GM19455 (cell line): ENCODE results near the gene KLHL2.
"Not testable (repeated sequence)": the region's sequence is repeated elsewhere in the genome, so short reads cannot be mapped to it uniquely, and the experiment has no call there.

ENCODE experiments used
- ATAC-seq: cut with Tn5 transposase; IDR thresholded peaks from one replicate; pipeline ENCODE4 v1.9.1; 2021; ENCODE audit not compliant: unreplicated experiment

Gene KLHL2, protein sequence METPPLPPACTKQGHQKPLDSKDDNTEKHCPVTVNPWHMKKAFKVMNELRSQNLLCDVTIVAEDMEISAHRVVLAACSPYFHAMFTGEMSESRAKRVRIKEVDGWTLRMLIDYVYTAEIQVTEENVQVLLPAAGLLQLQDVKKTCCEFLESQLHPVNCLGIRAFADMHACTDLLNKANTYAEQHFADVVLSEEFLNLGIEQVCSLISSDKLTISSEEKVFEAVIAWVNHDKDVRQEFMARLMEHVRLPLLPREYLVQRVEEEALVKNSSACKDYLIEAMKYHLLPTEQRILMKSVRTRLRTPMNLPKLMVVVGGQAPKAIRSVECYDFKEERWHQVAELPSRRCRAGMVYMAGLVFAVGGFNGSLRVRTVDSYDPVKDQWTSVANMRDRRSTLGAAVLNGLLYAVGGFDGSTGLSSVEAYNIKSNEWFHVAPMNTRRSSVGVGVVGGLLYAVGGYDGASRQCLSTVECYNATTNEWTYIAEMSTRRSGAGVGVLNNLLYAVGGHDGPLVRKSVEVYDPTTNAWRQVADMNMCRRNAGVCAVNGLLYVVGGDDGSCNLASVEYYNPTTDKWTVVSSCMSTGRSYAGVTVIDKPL

DNA sequence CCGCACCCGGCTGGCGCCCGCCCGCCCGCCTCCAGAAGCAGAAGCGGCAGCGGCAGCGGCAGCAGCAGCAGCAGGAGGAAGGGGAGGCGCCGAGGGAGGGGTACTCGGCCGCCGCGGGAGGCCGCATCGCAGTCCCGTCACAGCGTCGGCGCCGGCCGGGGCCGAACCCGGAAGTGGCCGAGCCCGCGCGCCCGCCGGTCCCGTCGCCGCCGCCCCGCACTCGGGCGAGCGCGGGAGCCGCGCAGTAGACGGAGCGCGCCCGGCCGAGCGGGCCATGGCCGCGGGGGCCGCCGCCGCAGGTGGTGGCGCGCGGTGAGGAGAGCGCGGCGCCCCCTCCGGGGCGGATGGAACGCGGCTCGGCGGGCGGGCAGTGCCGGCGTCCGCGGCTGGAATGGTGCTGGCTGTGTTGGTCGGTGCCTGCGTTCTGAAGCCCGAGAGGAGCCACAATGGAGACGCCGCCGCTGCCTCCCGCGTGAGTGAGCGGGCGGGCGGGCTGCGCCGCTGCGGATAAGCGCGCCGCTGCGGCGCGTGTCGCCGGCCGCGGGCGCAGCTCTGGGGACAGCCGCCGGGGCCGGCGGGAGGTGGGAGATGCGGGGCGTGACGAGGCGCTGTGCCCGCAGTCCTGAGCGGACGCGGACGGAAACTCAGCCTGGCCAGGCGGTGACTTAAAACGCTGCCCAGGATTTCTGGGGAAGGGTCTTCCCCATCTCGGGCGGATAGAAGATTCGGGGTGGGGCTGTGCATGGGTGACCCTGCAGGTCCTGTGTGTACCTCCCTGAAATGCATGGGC is at the start of gene KLHL2:
Gene KLHL2, plus strand, starts transcription at position 131 of the 790 bp plus-strand sequence. Its CDS starts 316 bp downstream, at position 447.
- peak; percentile 91 for ATAC-seq

DNA sequence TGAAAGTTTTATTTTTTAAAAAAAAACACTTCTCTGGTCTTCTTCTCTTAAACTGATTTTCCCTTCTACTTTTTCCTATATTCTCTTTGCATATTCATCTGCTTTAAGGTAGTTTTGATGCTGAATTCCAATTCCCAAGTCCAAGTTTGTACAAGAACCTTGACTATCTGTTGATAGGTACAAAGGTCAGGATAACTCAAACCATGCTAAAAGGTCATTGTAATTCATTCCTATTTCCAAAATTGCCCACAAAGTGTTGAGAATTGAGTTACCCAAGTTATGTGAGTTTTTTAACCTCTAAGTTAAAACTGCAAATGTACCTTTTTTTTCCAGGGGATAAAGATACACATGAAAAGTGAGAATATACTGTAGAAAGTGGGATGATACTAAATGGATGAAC is 48.6 kb upstream of the KLHL2 start:
- ATAC-seq, result no peak

DNA sequence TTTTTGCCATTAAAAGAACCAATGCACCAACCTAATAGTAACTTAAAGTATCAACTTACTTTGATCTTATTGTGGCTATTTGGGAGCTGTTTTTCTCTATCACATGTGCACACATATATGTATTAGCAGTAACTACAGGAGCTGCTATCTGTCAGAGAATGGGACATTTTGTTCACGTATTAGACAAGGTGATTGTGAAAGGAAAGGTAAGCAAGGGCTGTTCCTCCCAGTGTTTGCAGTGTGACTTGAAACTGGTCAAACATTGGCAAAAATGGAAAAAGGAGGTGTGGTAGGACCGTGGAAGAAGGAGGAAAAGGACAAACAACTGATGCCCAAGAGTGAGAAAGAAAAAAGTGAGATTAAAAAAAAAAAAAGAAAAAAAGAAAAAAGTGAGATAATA is 43.1 kb upstream of the KLHL2 start:
- ATAC-seq, result no peak

DNA sequence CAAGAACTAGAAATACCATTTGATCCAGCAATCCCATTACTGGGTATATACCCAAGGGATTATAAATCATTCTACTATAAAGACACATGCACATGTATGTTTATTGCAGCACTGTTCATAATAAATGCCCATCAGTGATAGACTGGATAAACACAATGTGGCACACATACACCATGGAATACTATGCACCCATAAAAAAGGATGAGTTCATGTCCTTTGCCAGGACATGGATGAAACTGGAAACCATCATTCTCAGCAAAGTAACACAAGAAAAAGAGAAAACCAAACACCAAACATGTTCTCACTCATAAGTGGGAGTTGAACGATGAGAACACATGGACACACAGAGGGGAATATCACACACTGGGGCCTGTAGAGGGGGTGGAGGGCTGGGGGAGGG is 40.5 kb upstream of the KLHL2 start:
- ATAC-seq, result not testable (repeated sequence)

DNA sequence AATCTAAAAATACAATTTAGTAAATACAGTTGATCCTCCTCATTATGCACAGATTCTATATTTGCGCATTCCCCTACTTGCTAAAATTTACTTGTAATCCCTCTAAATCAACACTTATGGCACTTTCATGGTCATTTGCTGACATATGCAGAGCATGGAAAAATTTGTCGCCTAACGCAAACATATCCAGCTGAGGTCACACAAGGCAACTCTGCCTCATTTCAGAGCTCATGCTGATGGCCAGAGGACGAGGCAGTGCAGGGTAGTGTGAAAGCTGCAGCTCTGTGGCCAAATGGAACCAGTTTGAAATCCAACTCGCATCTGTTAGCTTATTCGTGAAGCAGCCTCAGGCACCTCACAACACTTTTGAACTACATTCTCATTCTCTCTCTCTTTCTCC is 39.7 kb upstream of the KLHL2 start:
- ATAC-seq, result no peak

DNA sequence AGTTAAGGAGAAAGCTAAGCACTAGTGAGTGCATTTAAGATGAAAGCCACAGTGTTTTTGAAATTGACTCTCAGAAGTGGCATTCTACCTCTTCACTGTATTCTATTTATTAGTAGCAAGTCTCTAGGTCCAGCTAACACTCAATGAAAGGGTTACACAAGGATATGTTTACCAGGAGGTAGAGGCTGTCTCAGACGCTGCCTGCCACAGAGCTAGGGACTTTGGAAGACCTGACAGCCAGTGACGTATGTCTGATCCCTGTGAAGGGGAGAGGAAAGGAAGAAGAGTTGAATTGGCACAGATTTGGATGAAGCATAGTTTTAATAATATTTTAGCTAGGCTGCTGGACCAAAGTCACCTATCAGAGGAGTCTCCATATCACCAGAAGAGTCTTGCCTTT is 36.5 kb upstream of the KLHL2 start:
- no peak for ATAC-seq

DNA sequence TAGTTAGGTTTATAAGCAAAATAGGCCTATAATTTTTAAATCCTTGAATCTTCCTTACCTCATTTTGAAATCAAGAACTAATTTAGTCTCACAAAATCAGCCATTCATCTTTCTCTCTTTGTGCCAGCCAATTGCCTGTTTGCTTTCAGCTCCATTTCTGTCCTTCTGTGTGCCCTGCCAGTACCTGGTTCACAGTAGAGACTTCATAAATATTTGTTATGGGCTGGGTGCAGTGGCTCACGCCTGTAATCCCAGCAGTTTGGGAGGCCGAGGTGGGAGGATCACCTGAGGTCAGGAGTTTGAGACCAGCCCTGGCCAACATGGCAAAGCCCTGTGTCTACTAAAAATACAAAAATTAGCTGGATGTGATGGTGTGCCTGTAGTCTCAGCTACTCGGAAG is 31.9 kb upstream of the KLHL2 start:
- ATAC-seq, result not testable (repeated sequence)

DNA sequence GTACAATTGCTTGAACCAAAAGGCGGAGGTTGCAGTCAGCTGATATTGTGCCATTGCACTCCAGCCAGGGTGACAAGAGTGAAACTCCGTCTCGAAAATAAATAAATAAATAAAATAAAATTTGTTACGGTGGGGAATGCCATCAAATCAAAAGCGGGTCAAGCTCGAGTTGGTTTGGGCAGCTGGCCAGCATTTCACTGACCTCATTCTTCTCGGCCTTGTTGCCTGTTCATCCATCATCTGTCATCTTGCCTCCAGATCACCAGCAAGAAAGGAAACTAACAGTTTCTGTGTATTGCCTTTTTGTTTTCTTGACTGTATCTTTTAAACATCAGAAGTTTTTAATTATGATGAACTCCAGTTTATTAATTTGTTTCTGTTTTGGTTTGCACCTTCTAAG is 31.5 kb upstream of the KLHL2 start:
- no peak for ATAC-seq

DNA sequence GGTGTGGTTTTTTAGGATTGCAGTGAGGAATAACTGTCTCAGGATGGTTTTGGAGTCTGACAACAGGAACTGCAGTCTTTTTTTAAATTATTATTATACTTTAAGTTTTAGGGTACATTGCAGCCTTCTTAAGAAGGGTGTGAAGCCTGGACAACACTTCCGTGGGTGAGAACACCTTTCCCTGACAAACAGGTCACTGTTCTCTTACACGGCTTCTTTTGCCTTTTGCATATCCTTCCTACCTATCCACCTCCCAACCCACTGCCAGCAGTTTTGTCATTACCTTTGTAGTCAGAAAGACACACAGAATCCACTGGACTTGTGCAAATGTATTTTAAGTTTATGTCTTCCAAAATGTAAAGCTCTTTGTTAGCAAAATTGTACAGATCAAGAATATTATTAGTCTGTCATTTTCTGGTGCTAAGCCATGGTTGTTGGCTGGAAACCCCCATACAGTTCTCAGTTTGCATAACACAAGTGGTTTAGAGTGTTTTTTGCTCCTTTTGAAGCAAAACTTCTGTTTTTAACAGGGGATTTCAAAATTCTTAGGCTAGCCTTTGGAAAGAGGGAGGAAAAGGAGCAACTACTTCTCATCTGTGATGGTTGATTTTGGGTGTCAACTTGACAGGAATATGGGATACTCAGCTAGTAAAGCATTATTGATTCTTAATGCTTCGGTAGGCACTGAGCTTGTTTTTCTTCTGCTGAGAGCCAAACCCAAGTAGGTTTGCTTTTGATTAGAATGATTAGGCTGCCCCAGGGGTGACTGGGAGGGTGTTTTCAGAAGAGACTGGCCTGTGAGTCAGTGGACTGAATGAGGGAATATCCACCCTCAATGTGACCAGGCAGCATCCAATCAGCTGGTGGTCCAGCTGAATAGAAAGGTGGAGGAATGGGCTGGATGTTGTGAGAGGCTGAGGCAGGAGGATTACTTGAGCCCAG is 29.4 kb upstream of the KLHL2 start:
- ATAC-seq, result peak; percentile 51

DNA sequence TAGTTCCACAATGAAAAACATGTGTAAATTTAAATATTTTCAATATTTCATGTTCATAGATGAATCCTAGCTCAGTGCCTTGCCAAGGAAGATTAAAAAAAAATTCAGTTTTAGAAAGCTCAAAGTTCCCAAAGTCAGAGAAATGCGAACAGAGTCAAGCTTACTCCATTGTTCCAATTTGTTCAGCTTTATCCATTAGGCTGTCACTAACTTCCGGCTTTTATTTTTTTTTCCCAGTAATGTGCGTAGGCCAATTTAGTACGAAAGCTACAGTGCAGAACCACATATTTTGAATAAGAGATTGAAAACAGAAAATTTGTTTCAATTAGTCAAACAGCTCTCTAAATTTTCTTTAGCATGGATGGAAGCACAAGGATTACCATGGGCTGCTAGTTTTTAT is 23.1 kb upstream of the KLHL2 start:
- ATAC-seq, result no peak

DNA sequence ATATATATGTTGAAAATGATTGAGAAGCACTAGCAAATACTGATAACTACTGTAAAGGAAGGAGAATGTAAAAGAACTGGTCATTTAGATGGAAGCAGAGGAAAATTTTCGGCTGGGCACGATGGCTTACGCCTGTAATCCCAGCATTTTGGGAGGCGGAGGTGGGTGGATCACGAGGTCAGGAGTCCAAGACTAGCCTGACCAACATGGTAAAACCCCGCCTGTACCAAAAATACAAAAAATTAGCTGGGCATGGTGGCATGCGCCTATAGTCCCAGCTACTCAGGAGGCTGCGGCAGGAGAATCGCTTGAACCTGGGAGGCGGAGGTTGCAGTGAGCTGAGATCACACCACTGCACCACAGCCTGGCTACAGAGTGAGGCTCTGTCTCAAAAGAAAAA is 22.4 kb upstream of the KLHL2 start:
- ATAC-seq, result not testable (repeated sequence)

DNA sequence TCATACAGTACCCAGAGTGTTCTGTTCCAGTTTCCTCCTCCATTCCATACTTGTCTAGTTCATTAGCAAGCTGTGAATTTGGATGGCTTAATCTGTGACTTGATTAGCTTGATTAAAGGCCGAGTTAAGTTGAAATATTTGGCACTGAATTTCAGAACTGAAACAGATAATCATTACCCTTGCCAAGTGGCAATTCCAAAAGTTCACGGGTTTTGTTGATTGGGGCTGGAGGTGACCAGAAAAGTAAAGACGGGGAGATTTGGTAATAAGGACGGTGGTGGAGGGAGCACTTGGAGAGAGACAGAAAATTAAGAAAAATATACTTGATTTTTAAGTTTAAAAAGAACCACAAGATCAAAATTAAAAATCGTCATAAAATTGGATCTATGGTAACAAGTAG is 21.9 kb upstream of the KLHL2 start:
- no peak for ATAC-seq

DNA sequence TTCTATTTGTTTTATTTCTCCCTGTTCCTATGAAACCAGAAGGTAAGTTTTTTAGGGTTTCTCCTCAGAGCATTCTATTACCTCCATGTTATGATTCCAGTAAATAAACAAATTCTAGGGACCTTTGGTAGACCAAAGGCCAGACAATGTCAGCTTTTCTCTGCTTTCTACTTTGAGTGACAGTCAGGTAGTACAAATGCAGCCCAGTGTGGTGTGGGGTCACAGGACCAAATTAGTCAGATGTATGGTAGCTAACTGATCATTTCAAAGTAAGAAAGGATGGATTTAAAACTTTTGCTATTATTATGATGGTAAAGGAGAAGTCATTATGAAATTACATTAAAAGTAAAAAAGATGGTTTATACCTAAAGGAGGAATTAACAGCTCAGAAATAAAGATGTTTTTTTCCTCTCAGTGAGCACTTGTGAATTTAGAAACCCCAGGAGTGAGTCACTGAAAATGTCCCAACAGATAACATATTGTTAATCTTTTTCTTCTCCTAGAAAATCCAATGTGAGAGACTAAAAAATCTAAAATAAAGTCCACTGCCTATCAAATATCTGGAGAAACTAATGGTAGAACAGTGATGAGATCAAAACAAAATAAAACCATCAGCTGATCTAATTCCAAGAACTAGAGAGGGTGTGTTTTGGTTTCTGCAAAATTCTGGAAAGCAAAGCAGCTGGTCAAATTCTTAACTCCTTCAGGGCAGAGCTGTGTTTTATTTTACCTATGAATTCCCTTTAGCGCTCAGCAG is 16.6 kb upstream of the KLHL2 start:
- ATAC-seq, result no peak

DNA sequence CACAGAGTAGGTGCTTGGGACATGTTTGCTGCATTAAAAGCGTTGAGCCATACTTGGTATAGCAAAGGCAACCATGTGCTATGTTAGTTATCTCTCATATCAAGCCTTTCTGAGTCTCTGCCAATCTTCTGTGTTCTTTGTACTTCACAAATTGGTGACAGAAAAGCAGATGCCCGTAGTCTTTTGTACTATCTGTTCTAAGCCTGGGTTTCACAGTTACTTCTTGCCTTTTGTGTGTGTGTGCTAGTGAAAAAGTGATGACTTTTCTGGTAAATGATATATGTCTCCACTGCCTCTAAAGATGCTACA is 16.1 kb upstream of the KLHL2 start:
- ATAC-seq, result no peak

DNA sequence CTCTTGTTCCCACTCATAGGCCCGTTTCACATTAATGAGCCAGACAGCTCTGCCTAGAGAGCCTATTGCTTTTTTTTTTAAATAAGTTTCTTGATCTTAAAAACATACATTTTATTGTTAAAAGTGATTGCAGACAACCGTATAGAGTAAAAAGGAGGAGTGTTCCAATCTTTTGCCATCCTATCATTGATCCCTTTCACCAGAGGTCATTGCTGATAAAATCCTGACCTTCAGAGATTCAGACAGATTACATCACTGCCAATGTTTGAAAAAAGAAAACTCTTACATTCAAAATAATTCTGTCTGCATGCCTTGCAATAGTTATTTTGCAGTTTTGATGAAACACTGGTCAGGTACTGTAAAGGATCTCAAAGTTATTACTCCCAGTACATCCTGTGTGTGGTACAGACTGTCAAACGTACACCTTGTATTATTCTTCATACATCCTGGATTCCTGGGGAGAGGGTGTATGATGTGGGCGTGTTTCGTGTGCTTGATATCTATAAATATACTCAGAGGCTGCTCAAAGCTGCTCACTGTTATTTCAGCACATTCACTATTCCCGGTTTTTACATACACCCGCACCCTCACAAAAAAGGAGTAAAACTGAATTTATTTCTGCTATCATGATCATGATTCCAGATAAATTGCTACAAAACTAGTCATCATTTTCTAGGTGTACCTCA is 15.4 kb upstream of the KLHL2 start:
- no peak for ATAC-seq

DNA sequence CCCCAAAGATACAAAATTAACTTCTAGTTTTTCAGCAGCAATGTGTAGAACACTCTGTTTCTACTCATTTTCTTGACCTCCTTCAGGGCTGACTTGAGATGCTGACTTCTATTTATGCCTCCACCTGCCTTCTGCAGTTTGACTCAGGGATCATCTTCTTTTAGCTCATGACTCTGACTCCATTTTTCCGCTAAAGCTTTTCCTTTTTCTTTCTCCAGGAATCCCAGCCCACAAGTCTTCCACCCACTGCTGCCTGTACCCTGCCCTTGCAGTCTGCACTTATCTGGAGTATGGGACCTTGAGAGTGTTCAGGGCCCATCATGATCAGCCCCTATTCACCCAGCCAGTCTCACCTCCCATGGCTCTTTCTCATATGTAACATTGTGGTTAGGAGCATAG is 14.9 kb upstream of the KLHL2 start:
- ATAC-seq, result no peak

DNA sequence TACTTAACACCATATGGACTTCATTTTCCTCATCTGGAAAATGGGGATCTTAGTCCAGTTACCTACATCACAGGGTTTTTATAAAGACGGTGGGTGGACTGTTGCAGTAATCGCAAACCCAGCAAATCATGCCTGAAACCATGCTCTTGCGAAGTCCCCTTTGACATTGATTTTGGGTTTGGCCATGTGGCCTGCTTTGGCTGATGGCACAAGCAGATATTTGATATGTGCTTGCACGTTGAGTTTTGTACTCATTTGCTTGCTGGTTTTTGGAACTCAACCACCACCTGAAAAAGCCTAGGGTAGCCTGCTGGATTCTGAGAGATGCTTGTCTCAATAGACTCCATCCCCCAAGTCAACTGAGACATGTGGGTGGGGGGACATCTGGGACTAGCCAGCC is 14.4 kb upstream of the KLHL2 start:
- no peak for ATAC-seq

DNA sequence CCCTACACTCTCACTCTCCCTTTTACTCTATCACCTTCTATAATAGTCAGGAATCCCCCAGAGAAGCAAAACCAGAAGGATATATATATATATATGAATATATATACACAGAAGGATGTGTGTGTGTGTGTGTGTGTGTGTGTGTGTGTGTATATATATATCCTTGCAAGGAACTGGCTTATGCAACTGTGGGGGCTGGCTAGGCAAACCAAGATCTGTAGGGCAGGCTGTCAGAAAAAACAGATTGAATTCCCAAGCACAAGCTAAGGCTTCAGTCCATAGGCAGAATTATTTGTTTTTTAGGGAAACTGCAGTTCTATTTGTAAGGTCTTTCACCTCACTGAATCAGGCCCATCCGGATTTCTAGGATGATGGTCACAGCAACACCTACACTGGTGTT is 13.0 kb upstream of the KLHL2 start:
- ATAC-seq, result no peak

DNA sequence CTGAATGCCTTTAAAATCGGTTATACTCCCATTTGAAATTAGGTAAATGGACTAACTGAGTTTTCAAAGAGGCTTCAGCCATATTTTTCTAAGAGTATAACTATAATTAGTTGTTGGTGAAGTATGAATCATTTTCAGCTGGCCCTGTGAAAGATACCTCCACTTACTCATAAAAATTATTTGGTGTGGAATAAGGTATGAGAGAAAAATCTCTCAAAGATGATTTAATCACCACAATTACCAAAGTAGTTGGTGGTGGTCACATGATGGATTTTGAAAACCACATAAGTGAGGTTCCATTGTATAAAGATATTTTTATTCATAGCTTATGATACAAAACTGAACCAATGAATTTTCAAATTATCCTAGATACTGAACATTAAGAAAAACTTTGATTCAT is 9.0 kb upstream of the KLHL2 start:
- no peak for ATAC-seq

DNA sequence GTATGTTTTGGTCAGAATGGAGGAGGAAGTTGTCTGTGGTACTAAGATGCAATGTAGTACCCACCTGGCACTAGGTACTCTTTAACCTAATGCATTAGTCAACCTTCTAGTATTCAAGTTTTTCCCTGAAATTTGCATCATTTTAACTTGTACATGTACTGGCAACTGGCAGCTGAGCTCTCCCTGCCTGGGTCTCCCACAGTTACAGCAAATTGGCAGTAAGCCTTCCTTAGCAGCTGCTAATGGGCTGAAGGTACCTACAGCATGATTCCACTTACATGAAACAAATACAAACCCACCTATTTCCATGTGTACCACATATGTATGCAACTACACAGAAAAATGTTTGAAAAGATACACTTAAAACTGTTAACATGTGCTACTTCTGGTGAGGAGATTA is 8.1 kb upstream of the KLHL2 start:
- ATAC-seq, result no peak
